ENCODE measurements around the gene AIM2.
"Not testable (repeated sequence)": the region's sequence is repeated elsewhere in the genome, so short reads cannot be mapped to it uniquely, and the experiment has no call there.

The AIM2 gene

DNA sequence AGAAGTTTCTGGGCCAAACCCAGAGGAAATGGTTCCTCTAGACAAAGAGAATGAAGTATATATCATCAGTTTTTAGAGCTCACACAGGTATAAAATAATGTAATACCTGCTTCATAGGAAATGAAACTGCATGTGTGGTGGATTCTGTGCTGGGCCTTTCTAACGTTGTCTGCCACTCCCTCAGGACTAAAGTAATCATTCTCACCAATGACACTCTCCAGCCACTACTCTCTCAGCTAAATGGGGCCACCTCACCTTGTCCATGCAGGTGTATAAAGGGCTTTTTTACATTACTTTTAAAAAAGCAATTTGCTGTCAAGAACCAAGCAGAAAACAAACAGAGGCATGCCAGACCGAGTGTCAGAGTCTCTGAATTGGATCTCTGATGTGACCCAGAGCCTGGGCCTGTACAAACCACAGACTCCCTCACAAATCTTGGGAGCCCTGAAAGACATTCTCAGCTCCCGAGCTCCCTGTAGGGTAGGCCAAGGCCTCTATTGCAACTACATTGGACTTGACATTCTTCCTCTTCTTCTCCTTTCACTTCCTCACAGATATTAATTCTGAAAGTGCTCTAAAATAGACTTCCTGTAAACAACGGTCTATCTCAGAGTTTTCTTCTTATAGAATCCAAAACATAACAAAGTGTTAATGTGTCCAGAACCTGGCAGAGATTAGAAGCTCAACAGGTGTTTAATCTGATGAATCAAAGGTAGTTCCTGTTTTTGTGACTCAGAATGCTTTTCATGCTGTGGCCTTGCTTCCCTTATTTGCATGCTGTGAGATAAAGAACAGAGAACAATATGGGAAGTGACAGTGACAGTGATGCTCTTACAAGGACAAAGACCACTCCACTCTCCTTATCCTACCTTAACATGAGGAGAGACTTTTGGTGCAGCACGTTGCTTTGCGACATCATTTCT is 8.6 kb downstream of the AIM2 start:
- DNase-seq (ENCODE audit: low spot score in 2 of 2) = no peak
- no peaks in the 10 kb centered on the region for H3K9me3 Mint-ChIP-seq
- H3K27me3 Mint-ChIP-seq = no peaks in the 10 kb centered on the region
- peak overlapping the region; percentile 64 for H3K4me3 Mint-ChIP-seq
- H3K4me1 Mint-ChIP-seq = peaks cover 38% of the 10 kb centered on the region
- H3K27ac Mint-ChIP-seq (ENCODE audit: low read depth) = peak overlapping the region; percentile 98
- peak; percentile 73 for ATAC-seq (replicated peaks; ENCODE audit: extremely low read depth, poor library complexity, severe bottlenecking)
- H3K36me3 Mint-ChIP-seq (ENCODE audit: insufficient read depth) = peaks cover 8% of the 10 kb centered on the region

- Mint-ChIP-seq H3K4me3 (no peak overlapping the region), H3K4me1 (peaks cover 34% of the 10 kb centered on the region), H3K9me3 (no peaks in the 10 kb centered on the region), H3K36me3 (ENCODE audit: insufficient read depth) (peaks cover 14% of the 10 kb centered on the region), H3K27ac (ENCODE audit: low read depth) (peak overlapping the region; percentile 41), H3K27me3 (no peaks in the 10 kb centered on the region)
- DNase-seq (ENCODE audit: low spot score in 2 of 2) (no peak), ATAC-seq (replicated peaks; ENCODE audit: extremely low read depth, poor library complexity, severe bottlenecking) (no peak)
Measured at GRCh38 chr1:159066108-159066507, 10.5 kb downstream of the AIM2 start.

DNA sequence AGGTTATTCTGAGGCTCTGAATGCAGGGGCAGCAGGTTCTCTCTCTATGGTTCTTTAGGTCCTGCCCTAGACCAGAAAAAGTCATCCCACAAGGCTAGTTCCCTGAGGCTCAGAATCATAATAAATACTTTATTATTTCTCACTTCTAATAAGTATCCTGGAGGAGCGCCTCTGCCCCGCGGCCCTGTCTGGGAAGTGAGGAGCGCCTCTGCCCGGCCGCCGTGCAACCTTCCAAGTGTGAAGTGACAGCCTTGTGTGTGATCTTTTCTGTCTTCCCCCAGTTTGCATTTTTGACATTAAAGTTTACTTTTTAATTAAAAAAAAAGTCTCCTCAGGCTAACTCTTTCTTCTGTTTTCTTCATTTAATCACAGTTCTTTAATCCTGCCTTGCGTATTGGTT is 11.5 kb downstream of the AIM2 start:
- Mint-ChIP-seq H3K27ac (ENCODE audit: low read depth) (peak overlapping the region; percentile 38), H3K36me3 (ENCODE audit: insufficient read depth) (peaks cover 14% of the 10 kb centered on the region), H3K4me1 (peaks cover 32% of the 10 kb centered on the region), H3K4me3 (no peak overlapping the region), H3K9me3 (no peaks in the 10 kb centered on the region), H3K27me3 (no peaks in the 10 kb centered on the region)
- no peak for ATAC-seq (replicated peaks; ENCODE audit: extremely low read depth, poor library complexity, severe bottlenecking)
- no peak for DNase-seq (ENCODE audit: low spot score in 2 of 2)

DNA sequence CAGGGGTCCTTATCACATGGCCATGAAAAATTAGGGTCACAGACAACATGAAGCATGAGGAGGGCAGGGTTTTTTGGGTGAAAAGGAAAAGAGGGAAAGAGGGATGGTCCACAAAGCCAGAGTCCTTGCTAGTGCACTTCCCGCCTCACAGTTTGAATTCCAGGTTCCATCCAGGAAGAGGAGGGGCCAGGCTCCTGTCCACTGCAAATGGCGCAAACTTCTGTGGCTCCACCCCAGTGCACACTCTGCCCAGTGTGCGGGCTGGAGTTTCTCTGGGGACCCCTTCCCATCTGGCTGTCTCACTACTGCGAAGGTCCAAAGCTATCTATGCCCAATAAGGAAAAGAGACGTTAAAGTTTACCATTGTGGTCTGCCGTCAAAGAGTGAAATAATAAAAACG is 17.8 kb downstream of the AIM2 start:
- H3K27me3 Mint-ChIP-seq = no peaks in the 10 kb centered on the region
- DNase-seq (ENCODE audit: low spot score in 2 of 2) (no peak), ATAC-seq (replicated peaks; ENCODE audit: extremely low read depth, poor library complexity, severe bottlenecking) (no peak)
- H3K4me3 Mint-ChIP-seq = no peak overlapping the region
- H3K36me3 Mint-ChIP-seq (ENCODE audit: insufficient read depth) = peaks cover 37% of the 10 kb centered on the region
- no peaks in the 10 kb centered on the region for H3K9me3 Mint-ChIP-seq
- no peak overlapping the region for H3K27ac Mint-ChIP-seq (ENCODE audit: low read depth)
- H3K4me1 Mint-ChIP-seq = peaks cover 23% of the 10 kb centered on the region

DNA sequence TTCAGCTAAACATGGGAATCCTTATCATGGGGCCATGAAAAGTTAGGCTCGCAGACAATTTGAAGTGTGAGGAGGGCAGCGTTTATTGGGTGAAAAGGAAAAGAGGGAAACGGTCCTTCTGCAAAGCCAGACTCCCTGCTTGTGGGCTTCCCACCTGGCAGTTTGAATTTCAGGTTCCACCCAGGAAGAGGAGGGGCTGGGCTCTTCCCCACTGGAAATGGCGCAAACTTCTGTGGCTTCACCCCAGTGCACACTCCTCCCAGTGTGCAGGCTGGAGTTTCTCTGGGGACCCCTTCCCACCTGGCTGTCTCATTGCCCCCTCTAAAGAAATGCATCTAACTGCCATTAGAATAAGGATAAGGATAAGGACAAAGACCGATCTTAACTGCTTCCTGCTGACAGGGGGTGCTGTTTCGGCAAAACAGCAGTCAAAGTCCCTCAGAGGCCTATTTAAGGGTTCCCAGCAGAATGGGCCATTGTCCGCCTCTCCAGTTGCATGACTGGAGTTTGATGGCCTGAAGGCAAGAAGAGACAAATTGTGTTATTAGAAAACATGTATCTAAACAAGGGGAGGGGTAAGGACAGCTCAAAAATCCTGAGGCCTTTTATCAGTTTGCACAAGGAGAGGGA is 20.4 kb downstream of the AIM2 start:
- ATAC-seq (replicated peaks; ENCODE audit: extremely low read depth, poor library complexity, severe bottlenecking) = no peak
- H3K27ac Mint-ChIP-seq (ENCODE audit: low read depth) = peak overlapping the region; percentile 73
- peaks cover 50% of the 10 kb centered on the region for H3K36me3 Mint-ChIP-seq (ENCODE audit: insufficient read depth)
- H3K9me3 Mint-ChIP-seq = no peaks in the 10 kb centered on the region
- no peak overlapping the region for H3K4me3 Mint-ChIP-seq
- peaks cover 48% of the 10 kb centered on the region for H3K4me1 Mint-ChIP-seq
- DNase-seq (ENCODE audit: low spot score in 2 of 2) = no peak
- no peaks in the 10 kb centered on the region for H3K27me3 Mint-ChIP-seq

- no peak for DNase-seq (ENCODE audit: low spot score in 2 of 2)
- H3K4me1 Mint-ChIP-seq = peaks cover 53% of the 10 kb centered on the region
- peaks cover 60% of the 10 kb centered on the region for H3K36me3 Mint-ChIP-seq (ENCODE audit: insufficient read depth)
- H3K27me3 Mint-ChIP-seq = no peaks in the 10 kb centered on the region
- H3K27ac Mint-ChIP-seq (ENCODE audit: low read depth) = peak overlapping the region; percentile 73
- no peaks in the 10 kb centered on the region for H3K9me3 Mint-ChIP-seq
- no peak for ATAC-seq (replicated peaks; ENCODE audit: extremely low read depth, poor library complexity, severe bottlenecking)
- H3K4me3 Mint-ChIP-seq = no peak overlapping the region
Measured at GRCh38 chr1:159055181-159055641, 21.4 kb downstream of the AIM2 start.

DNA sequence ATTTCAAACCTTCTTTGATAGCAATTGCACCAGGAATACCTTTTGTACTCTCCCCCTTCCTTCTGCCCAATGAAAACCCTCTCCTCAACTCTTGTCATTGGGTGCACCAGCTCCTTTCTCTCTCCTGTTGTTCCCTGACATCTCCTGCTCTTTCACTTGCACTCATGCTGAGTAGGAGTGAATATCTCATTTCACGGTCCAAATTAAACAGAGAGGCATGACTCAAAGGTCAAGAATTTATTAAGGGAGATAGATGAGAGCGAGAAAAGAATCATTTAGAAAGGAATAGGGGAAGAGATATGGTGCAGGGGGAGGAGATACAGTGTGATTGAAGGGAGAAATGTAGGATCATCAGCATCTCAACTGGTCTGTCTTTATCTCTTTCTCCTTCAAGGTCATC is 22.1 kb downstream of the AIM2 start:
- H3K27ac Mint-ChIP-seq (ENCODE audit: low read depth) = peak overlapping the region; percentile 4
- DNase-seq (ENCODE audit: low spot score in 2 of 2) = no peak

DNA sequence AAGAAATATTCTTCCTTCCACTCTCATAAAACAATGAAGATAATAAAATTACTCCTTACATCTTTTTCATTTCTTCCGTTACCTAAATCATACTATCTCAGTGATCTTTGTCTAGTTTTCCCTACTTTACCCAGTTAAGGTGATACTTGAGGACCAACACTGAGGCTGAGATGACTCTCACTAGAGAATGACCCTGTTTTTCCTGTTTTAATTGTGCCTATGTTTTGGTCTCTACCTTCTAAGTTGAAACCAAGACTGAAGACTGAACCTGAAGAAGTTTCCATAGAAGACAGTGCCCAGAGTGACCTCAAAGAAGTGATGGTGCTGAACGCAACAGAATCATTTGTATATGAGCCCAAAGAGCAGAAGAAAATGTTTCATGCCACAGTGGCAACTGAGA is 25.1 kb downstream of the AIM2 start:
- ATAC-seq (replicated peaks; ENCODE audit: extremely low read depth, poor library complexity, severe bottlenecking) (no peak), DNase-seq (ENCODE audit: low spot score in 2 of 2) (no peak)
- H3K27ac Mint-ChIP-seq (ENCODE audit: low read depth) = peak overlapping the region; percentile 84
- H3K4me1 Mint-ChIP-seq = peaks cover 58% of the 10 kb centered on the region
- H3K36me3 Mint-ChIP-seq (ENCODE audit: insufficient read depth) = peaks cover 83% of the 10 kb centered on the region
- no peaks in the 10 kb centered on the region for H3K9me3 Mint-ChIP-seq
- H3K27me3 Mint-ChIP-seq = no peaks in the 10 kb centered on the region
- no peak overlapping the region for H3K4me3 Mint-ChIP-seq

More for the DNA sequence above, 22.1 kb downstream of the AIM2 start:
- peaks cover 54% of the 10 kb centered on the region for H3K4me1 Mint-ChIP-seq
- H3K9me3 Mint-ChIP-seq = no peaks in the 10 kb centered on the region
- H3K4me3 Mint-ChIP-seq = no peak overlapping the region
- peaks cover 67% of the 10 kb centered on the region for H3K36me3 Mint-ChIP-seq (ENCODE audit: insufficient read depth)
- no peaks in the 10 kb centered on the region for H3K27me3 Mint-ChIP-seq
- ATAC-seq (replicated peaks; ENCODE audit: extremely low read depth, poor library complexity, severe bottlenecking) = no peak

GRCh38 chr1:159046486-159046885 is 30.1 kb downstream of the AIM2 start:
- Mint-ChIP-seq H3K4me3 (peak overlapping the region; percentile 41), H3K36me3 (ENCODE audit: insufficient read depth) (peaks cover 74% of the 10 kb centered on the region)
- not testable (repeated sequence) for H3K9me3 Mint-ChIP-seq

GRCh38 chr1:159040893-159041724 is 35.5 kb downstream of the AIM2 start:
- peak overlapping the region; percentile 19 for H3K27ac Mint-ChIP-seq (ENCODE audit: low read depth)
- H3K27me3 Mint-ChIP-seq = no peaks in the 10 kb centered on the region
- ATAC-seq (replicated peaks; ENCODE audit: extremely low read depth, poor library complexity, severe bottlenecking) = no peak
- no peak for DNase-seq (ENCODE audit: low spot score in 2 of 2)
- H3K9me3 Mint-ChIP-seq = no peaks in the 10 kb centered on the region
- H3K36me3 Mint-ChIP-seq (ENCODE audit: insufficient read depth) = peaks cover 76% of the 10 kb centered on the region
- H3K4me1 Mint-ChIP-seq = peaks cover 43% of the 10 kb centered on the region
- no peak overlapping the region for H3K4me3 Mint-ChIP-seq

More at GRCh38 chr1:159046486-159046885, 30.1 kb downstream of the AIM2 start:
- peaks cover 34% of the 10 kb centered on the region for H3K4me1 Mint-ChIP-seq
- not testable (repeated sequence) for H3K27me3 Mint-ChIP-seq; DNase-seq (ENCODE audit: low spot score in 2 of 2)
- peak; percentile 65 for ATAC-seq (replicated peaks; ENCODE audit: extremely low read depth, poor library complexity, severe bottlenecking)
- peak overlapping the region; percentile 72 for H3K27ac Mint-ChIP-seq (ENCODE audit: low read depth)

DNA sequence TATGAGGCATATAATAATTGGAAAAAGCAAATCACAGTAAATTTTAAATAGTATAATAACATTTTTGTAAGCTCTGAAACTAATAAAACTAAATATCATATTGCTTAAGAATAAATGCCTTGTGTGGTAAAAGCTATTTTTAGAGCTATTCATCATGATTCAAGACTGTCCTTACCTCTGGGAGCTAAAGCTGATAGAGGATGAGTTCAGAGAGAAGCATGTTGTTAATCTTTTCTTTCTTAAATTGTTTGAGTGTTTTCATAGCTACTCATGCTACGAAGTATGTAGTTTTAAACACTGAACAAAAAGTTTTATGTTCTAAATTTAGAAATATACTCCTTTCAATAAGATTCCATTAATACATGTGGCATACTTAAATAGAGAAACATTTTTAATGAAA is 36.4 kb downstream of the AIM2 start:
- DNase-seq (ENCODE audit: low spot score in 2 of 2) (no peak), ATAC-seq (replicated peaks; ENCODE audit: extremely low read depth, poor library complexity, severe bottlenecking) (no peak)
- Mint-ChIP-seq H3K4me3 (no peak overlapping the region), H3K27ac (ENCODE audit: low read depth) (peak overlapping the region; percentile 19), H3K27me3 (no peaks in the 10 kb centered on the region), H3K36me3 (ENCODE audit: insufficient read depth) (peaks cover 80% of the 10 kb centered on the region), H3K9me3 (no peaks in the 10 kb centered on the region), H3K4me1 (peaks cover 50% of the 10 kb centered on the region)

DNA sequence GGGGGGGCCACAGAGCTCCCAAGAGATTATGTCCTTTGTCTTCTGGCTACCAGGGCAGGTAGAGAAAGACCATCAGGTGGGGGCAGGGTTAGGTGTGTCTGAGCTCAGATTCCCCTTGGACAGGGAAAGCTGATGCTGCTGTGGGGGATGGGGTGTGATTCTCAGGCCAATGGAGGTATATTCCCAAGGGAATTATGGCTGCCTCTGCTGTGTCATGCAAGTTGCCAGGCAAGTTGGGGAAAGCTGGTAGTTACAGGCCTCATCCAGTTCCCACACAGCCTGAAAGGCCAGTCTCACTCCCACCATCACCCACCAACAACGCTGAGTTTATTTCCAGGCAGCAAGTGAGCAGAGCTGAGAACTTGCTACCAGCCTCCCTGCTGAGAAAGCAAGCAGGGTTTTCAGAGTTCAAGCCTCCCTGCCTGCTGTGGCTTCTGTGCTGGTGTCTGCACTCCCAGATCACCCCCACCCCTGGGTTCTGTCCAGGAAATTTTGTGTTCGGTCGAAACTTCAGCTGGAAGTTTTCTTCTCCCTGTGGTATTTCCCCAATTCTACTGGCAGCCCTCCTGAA is 45.6 kb downstream of the AIM2 start:
- Mint-ChIP-seq H3K27me3 (no peaks in the 10 kb centered on the region), H3K36me3 (ENCODE audit: insufficient read depth) (peaks cover 80% of the 10 kb centered on the region), H3K4me1 (peaks cover 88% of the 10 kb centered on the region), H3K9me3 (no peaks in the 10 kb centered on the region), H3K27ac (ENCODE audit: low read depth) (peak overlapping the region; percentile 71), H3K4me3 (no peak overlapping the region)
- ATAC-seq (replicated peaks; ENCODE audit: extremely low read depth, poor library complexity, severe bottlenecking) = no peak
- DNase-seq (ENCODE audit: low spot score in 2 of 2) = no peak
